AG09309 (cell line): ENCODE measurements around the gene HSPBP1.

ENCODE experiments used
- DNase-seq: peaks from one replicate; pipeline ENCODE4 v3.0.0-alpha.2; 2010; ENCODE audit warnings: low read depth
- H3K4me3 ChIP-seq: 2 replicates; pipeline ENCODE4 v1.5.1; 2011; ENCODE audit warnings: mild to moderate bottlenecking, low read depth, low read length, moderate library complexity; ENCODE audit not compliant: control insufficient read depth
- TF ChIP-seq, protein P1 (sequence below): IDR thresholded peaks from 2 replicates; pipeline ENCODE4 v1.5.1; 2011; ENCODE audit warnings: mild to moderate bottlenecking, low read depth, low read length, inconsistent platforms; ENCODE audit not compliant: insufficient read depth, control insufficient read depth; ENCODE audit errors: missing control alignments

Gene HSPBP1

DNA sequence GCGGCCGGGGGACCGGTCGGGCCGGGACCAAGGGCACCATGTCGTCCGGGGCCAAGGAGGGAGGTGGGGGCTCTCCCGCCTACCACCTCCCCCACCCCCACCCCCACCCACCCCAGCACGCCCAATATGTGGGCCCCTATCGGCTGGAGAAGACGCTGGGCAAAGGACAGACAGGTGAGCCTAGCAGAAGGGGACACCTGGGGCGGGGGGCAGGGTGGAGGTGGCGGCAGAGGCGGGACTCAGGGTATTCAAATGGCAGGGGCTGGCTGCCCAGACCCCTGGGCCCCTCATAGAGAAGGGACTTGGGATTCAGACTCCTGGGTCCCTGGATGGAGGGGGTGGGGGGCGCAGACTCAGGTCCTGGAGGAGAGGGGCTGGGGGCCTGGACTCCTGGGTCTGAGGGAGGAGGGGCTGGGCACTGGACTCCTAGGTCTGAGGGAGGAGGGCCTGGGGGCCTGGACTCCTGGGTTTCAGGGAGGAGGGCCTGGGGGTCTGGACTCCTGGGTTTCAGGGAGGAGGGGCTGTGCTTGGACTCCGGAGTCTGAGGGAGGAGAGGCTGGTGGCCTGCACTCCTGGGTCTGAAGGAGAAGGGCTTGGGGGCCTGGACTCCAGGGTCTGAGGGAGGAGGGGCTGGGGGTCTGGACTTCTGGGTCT is 4.6 kb upstream of the HSPBP1 start:
- TF ChIP-seq, protein P1, sequence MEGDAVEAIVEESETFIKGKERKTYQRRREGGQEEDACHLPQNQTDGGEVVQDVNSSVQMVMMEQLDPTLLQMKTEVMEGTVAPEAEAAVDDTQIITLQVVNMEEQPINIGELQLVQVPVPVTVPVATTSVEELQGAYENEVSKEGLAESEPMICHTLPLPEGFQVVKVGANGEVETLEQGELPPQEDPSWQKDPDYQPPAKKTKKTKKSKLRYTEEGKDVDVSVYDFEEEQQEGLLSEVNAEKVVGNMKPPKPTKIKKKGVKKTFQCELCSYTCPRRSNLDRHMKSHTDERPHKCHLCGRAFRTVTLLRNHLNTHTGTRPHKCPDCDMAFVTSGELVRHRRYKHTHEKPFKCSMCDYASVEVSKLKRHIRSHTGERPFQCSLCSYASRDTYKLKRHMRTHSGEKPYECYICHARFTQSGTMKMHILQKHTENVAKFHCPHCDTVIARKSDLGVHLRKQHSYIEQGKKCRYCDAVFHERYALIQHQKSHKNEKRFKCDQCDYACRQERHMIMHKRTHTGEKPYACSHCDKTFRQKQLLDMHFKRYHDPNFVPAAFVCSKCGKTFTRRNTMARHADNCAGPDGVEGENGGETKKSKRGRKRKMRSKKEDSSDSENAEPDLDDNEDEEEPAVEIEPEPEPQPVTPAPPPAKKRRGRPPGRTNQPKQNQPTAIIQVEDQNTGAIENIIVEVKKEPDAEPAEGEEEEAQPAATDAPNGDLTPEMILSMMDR = no peak
- H3K4me3 ChIP-seq = peak overlapping the region; percentile 47
- no peak for DNase-seq

DNA sequence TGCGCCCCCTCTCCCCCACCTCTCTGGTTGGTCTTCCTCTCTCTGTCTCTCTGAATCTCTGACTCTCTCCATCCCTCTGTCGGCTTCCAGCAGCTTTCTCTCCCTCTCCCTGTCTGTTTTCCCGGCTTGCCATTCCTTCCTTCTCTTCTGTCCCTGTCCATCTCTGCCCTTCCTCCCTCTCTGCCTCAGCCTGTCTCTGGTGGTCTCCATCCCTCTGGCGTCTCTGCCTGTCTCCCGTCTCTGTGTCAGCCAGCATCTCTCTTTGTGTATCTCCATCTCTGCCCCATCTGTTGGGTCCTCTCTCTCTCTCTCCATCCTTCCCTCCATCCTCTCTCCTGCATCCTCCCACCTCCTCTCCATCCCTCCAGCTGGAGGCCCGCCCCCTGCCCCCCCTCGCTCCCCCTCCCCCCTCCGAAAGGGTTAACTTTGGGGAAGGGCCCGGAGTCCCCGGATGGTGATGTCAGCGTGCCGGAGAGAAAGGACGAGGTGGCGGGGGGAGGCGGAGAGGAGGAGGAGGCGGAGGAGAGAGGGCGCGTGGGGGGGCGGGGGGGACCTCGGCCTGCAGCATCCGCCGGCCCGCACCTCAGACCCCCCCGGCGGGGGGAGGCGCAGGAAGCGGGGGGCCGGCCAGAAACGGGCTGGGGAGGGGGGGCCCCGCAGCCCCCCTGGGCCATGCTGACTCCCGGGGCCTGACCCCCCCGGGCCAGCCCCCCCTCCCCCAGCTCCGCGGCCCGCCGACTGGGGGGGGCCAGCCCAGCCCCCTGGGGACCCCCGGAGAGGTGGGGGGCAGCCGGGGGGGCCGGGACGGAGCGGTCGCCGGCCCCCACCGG is 3.9 kb upstream of the HSPBP1 start, which contains the start of gene BRSK1:
Gene BRSK1, plus strand, starts transcription at position 450 of the 830 bp plus-strand sequence. CDS start 446 bp downstream, outside the sequence.
- TF ChIP-seq, protein P1 = no peak
- no peak for DNase-seq
- H3K4me3 ChIP-seq = peak within 1 kb of the TSS; percentile 47

DNA sequence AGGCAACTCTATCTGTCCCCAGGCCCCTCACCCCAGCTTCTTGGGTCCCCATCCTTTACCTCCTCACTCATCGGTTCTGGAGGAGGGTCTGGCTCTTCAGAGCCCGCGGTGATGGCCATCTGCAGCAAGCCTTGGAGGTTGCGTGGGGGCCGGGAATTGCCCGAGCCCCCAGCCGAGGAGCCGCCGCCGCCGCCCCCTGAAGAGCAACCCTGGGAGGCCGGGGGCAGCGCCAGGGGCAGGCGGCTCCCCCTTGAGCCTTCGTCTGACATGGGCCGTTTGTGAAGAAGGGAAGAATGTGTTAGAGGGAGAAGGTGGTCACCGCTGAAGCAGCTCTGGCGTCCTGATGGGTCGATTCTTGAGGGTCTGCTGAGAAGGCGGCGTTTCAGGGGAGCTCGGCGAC is 570 bp downstream of the HSPBP1 start:
- no peak for DNase-seq
- peak overlapping the region; percentile 67 for H3K4me3 ChIP-seq
- TF ChIP-seq, protein P1 = no peak

DNA sequence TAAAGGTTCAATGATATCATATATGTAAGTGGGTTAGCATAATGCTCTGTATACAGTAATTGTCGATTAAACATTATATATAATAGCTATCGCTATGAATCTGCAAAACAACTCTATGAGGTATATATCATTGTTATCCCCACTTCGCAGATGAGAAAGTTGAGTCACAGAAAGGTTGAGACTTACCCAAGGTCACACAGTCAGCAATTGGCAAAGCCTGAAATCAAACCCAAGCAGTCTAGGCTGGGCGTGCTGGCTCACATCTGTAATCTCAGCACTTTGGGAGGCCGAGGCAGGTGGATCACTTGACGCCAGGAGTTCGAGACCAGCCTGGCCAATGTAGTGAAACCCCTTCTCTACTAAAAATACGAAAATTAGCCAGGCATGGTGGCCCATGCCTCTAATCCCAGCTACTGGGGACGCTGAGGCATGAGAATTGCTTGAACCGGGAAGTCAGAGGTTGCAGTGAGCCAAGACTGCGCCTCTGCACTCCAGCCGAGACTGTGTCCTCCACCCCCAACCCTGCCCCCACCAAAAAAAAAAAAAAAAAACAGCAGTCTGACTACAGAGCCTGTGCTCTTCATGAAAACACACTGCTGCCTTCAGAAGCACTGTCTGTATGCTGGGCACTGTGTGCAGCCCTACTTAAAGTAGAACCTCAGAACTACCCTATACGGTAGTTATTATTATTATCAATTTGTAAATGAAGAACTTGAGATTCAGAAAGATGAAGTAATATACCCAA is 1.3 kb downstream of the HSPBP1 start:
- H3K4me3 ChIP-seq = no peak overlapping the region

DNA sequence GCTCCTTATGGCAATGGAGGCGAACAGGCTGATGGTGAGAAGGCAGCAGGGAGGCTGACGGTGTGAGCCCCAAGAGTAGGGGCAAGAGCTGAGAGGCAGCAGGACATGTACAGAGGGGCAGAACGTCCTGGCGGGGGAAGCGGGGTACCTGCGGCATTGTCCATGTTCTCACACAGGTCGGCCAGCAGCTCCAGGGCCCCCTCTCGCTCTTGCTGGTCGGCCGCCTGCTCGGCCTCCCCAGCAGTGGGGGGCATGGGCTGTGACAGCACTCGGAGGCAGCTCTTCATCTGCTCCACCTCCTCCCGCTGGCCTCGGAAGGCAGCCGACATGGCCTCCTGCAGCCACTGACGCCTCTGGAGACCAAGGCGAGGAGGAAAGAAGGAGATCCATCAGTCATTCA is 2.4 kb downstream of the HSPBP1 start:
- no peak overlapping the region for H3K4me3 ChIP-seq
- TF ChIP-seq, protein P1 = no peak
- DNase-seq = no peak

More for the DNA sequence above, 1.3 kb downstream of the HSPBP1 start:
- no peak for DNase-seq
- TF ChIP-seq, protein P1 = no peak

DNA sequence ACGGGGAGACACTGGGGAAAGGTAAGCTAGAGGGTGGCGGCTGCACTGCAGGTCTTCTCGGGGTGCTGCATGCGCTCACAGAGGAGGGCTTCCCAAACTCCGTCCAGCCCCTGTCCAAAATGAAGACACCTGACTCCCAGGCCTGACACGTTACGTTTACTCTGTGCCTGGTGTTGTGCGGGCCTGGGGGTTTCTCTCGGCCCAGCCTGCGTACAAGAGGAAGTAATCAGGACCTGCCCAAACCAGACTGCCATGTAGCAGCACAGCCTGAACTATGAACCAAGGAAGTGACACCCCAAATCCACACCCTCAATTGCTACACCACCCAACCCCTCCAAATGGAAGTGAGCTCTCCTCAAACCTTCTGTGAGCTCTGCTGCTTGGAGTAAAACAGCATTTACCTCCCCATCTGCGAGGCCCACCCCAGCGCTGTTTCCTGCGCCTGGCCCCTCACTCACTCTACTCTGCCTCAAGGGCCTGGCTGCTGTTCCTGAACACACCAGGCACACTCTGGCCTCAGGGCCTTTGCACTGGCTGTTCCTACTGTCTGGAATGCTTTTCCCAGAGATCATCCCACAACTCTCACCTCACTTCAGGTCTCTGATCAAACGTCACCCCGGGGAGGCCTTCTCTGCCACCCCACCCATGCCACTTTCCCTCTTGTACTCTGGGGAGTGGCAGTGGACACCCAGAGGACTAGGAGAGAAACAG is 3.0 kb downstream of the HSPBP1 start:
- TF ChIP-seq, protein P1 = no peak
- no peak for DNase-seq
- H3K4me3 ChIP-seq = no peak overlapping the region
